ENCODE results near the gene ID4. TPM values are rescaled to one million over a fixed set of nuclear protein-coding genes. Genes with fewer than 3 reads are reported as not detected.

Gene ID4
- total and polyA plus RNA-seq, 12 donors = 1.2 to 9.6 (median 3.1) TPM

GRCh38 chr6:19806971-19807396 is 30.2 kb upstream of the ID4 start:
- Histone ChIP-seq H3K36me3 (no peaks in the 10 kb centered on the region), H3K9me3 (no peaks in the 10 kb centered on the region), H3K4me1 (peaks cover 0 to 26% (median 15%) of the 10 kb centered on the region in 9 donors), H3K4me3 (no peak overlapping the region), H3K27ac (no peak overlapping the region), H3K27me3 (peaks cover 0 to 18% (median 0%) of the 10 kb centered on the region in 7 donors)
- intact Hi-C loops (cut with DNase I) = loop anchor here in 1 of 10 donors (5.0 kb wide), 1 partner anchor 35 kb away; no protein-coding TSS in a partner anchor
- WGBS, 2 donors = 98% methylated on average over 21 of the region's 21 CpGs
- ATAC-seq (no peak), DNase-seq (no peak)
- TF ChIP-seq CTCF (IDR thresholded peaks at IDR 0.05) = no peak

GRCh38 chr6:19811397-19812079 is 25.6 kb upstream of the ID4 start:
- Histone ChIP-seq H3K27me3 (peaks cover 0 to 5% (median 0%) of the 10 kb centered on the region in 7 donors), H3K4me3 (no peak overlapping the region), H3K4me1 (no peaks in the 10 kb centered on the region), H3K27ac (no peak overlapping the region), H3K36me3 (no peaks in the 10 kb centered on the region), H3K9me3 (peaks cover 0 to 3% (median 0%) of the 10 kb centered on the region in 11 donors)
- intact Hi-C loops (cut with DNase I) = loop anchor here in 3 of 10 donors (5.0 to 10.0 kb wide), 2 partner anchors 243 to 246 kb away; no protein-coding TSS in a partner anchor
- no peak for ATAC-seq
- DNase-seq = no peak
- no peak for TF ChIP-seq CTCF (IDR thresholded peaks at IDR 0.05)
- 79 to 83% methylated on average over 11 of the region's 11 CpGs for WGBS, 2 donors

- ATAC-seq (peak in 1 of 8 donors; percentile 67), DNase-seq (no peak)
- peak; percentile 25 to 73 (median 58) for TF ChIP-seq CTCF (IDR thresholded peaks at IDR 0.05)
- Histone ChIP-seq H3K36me3 (no peaks in the 10 kb centered on the region), H3K4me1 (no peaks in the 10 kb centered on the region), H3K27ac (no peak overlapping the region), H3K9me3 (peaks cover 0 to 13% (median 0%) of the 10 kb centered on the region in 11 donors), H3K27me3 (peaks cover 0 to 5% (median 0%) of the 10 kb centered on the region in 7 donors), H3K4me3 (no peak overlapping the region)
- WGBS, 2 donors = 52 to 56% methylated on average over 6 of the region's 6 CpGs
- intact Hi-C loops (cut with DNase I) = loop anchor here in 3 of 10 donors (5.0 to 10.0 kb wide), 2 partner anchors 242 to 245 kb away; no protein-coding TSS in a partner anchor
Observed at GRCh38 chr6:19812512-19813119, 24.6 kb upstream of the ID4 start.

GRCh38 chr6:19818805-19819204 is 18.4 kb upstream of the ID4 start:
- WGBS, 2 donors = 79 to 81% methylated on average over 2 of the region's 2 CpGs
- no peak for DNase-seq
- no peak for TF ChIP-seq CTCF (IDR thresholded peaks at IDR 0.05)
- Histone ChIP-seq H3K36me3 (no peaks in the 10 kb centered on the region), H3K4me3 (no peak overlapping the region), H3K27ac (no peak overlapping the region), H3K9me3 (peaks cover 0 to 13% (median 0%) of the 10 kb centered on the region in 11 donors), H3K4me1 (no peaks in the 10 kb centered on the region), H3K27me3 (no peaks in the 10 kb centered on the region)
- intact Hi-C loops (cut with DNase I) = loop anchor here in 1 of 10 donors (10.0 kb wide), 1 partner anchor 236 kb away; no protein-coding TSS in a partner anchor
- no peak for ATAC-seq
